HG02973 (cell line): ENCODE measurements around the gene NSMCE1.
A peak's percentile ranks its signal among the peaks of the same experiment; 100 is the strongest.

Experiments used
- ATAC-seq: cut with Tn5 transposase; IDR thresholded peaks from one replicate; pipeline ENCODE4 v1.9.1; 2021; ENCODE audit warnings: moderate library complexity; ENCODE audit not compliant: unreplicated experiment

Gene NSMCE1, protein sequence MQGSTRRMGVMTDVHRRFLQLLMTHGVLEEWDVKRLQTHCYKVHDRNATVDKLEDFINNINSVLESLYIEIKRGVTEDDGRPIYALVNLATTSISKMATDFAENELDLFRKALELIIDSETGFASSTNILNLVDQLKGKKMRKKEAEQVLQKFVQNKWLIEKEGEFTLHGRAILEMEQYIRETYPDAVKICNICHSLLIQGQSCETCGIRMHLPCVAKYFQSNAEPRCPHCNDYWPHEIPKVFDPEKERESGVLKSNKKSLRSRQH

DNA sequence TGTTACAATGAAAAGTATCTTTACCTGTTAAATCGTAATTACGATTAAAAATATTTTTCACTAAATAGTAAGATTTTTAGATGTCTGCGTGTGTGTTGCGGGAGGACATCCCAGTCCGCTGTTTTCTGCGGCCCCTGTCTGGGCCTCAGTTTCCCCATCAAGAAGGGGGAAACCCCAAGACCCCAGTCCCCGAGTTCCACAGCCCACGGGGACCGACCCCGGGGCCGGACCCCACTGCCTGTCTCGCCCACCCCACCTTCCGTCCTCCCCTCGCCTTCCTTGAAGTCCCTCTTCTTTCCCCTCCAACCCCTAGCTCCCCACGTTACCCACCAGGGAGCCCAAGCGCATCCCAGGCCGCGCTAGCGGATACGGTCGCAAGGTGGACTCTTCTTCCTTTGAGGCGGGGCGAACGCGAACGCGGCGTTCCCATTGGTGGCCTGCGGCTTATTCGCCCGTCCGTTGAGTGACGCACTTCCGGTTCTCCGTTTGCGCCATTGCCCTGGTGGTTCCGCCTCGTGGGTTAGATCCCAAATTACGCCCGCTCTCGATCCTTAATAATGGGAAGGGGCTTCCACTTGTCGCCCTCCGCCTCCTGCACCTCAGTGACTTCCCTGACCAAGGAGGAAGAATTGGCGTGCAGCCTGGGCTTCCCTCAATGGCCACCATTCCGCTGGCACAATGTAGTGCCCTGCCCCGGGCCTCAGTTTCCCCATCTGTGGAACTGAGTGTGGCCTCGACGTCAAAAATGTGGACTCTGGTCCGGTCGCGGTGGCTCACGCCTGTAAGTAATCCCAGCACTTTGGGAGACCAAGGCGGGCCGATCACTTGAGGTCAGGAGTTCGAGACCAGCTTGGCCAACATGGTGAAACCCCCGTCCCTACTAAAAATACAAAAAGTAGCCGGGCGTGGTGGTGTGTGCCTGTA is at the start of gene NSMCE1:
TSS of gene NSMCE1 (minus strand) at position 397 of the 924 bp plus-strand sequence. CDS start 11,202 bp downstream, outside the sequence.
- ATAC-seq, result peak; percentile 86

DNA sequence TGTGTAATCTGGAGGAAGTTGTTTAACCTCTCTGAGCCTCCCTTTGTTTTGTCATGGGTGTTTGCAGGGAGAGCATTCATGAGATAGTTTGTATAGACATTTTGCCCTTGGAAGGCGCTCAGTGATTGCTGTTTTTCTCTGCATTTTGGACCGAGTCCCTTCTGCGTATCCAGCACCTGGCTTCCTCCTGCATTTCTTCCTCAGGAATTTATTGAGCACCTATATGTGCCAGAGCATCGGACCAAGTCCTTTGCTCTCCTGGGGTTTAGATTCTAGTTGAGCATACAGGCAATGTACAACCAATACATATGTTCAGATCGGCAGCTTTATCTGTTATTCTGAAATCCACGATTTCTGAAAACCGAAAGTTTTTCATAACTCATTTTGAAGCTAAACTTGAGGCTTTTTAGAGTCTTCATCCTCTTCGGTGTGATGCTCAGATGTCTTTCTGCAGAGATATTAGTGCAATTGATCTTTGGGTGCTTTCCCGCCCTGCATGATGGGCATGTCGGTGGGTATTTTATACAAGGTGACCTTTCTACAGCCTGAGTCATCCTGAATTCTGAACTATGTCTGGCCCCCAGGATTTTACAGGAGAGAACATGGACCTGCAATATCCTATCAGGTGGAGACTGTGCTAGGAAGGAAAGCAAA is 49.3 kb upstream of the NSMCE1 start:
- ATAC-seq, result no peak

DNA sequence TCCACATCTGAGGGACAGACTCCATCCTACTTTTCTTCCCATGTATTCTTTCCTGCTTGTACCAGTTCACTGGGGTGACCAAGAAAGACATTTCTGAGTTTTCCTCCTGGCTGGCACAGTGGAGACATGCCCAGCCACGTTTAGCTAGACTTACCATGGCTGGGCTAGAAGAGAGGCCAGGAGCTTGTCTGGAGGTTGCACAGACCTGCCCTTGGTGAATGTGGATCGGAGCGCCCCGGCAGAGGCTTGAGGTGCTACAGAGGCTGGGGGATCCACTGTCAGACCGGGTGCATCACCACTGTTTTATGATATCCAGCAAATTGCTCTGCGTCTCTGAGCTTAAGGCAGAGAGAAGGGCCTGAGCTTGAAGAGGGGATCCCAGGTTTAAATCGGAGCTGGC is 48.7 kb upstream of the NSMCE1 start:
- ATAC-seq, result no peak

DNA sequence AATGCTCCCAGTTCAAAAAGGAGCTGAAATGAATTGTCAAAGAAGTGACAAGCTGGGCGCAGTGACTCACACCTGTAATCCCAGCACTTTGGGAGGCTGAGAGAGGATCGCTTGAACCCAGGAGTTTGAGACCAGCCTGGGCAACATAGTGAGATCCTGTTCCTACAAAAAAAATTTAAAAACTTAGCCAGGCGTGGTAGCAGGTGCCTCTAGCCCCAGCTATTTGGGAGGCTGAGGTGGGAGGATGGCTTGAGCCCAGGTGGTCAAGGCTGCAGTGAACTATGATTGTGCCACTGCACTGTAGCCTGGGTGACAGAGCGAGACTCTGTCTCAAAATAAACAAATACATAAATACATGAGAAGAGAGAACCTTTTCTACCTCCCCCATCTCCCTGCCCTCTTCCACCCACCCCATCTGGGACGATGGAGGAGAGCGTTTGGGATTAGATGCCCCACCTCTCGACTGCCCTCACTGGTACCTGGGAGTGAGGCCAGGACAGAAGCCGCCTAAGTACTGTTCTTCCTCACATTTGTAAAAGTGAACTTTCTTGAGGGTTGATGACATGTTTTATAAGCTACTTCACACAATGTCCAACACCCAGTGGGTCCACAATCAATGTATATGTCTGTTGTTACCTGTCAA is 47.6 kb upstream of the NSMCE1 start:
- no peak for ATAC-seq

DNA sequence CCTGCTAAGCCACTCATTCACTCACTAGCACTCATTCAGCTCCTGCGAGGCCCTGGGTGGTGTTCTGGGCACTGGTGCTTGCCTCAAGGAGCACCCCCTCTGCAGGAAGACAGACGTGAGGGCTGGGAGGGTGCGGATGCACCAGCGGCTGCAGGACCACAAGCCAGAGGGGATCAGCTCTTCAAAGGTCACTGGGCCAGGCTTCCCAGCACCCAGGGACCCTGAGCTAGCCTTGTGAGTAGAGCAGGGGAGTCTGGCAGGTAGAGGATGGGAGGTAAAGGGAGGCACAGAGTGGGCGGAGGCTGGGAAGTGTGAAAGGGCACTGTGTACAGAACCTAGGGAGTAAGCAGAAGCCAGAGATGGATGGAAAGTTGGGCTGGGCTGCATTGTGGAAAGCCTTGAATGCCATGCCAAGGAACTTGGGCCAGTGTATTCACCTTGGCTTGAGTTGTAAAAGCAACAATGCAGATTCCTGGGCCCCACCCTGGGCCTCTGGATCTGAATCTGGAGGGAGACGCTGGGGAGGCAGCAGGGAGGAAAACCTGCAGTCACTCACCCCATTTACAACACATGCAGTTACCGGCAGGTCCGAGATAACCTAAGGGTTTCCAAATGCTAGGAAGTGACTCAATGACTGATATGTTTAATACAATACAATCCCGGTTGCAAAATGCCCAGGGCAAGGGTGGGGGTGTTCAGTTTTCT is 46.9 kb upstream of the NSMCE1 start:
- no peak for ATAC-seq

DNA sequence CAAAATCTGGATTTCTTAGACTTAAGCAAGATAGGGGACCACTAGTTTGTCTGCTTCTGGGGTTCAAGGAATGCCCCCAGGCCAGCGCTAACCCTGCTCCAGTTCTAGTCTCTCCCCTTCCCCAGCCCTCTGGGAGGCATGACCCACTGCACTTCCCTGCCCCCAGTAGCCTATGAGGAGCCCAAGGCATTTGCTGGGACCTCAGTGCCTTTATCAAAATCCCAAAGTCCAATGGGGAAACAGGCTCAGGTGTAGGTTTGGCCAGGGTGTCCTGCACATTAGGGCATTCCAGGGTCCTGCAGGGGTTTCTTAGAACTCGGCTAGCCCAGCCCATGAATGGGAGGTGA is 46.4 kb upstream of the NSMCE1 start:
- no peak for ATAC-seq

DNA sequence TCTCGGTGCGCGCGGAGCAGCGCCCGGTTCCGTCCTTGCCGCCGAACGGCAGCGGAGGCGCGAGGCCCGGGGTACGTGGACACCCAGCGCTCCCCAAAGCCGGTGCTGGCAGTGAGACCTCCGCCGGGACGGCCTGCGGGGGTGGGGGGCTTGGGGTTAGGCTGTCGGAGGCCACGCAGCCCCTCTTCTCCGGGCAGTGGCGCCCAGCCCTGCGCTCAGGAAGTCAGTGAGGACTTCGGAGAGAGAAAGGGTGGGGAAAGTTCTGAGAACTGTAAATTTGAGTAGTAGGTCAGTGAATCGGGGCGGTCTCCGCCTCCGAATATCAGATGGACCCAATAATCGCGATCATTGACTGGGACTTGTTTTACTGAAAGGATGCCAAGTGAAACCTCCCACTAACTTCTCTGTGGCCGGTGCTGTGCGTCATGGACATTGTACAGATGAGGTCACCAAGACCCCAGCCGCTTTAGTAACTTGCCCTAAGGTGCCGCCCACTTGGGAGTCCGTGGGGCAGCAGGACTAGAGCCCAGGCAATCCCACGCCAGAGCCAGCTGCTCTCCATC is 45.7 kb upstream of the NSMCE1 start:
- ATAC-seq, result peak; percentile 33

DNA sequence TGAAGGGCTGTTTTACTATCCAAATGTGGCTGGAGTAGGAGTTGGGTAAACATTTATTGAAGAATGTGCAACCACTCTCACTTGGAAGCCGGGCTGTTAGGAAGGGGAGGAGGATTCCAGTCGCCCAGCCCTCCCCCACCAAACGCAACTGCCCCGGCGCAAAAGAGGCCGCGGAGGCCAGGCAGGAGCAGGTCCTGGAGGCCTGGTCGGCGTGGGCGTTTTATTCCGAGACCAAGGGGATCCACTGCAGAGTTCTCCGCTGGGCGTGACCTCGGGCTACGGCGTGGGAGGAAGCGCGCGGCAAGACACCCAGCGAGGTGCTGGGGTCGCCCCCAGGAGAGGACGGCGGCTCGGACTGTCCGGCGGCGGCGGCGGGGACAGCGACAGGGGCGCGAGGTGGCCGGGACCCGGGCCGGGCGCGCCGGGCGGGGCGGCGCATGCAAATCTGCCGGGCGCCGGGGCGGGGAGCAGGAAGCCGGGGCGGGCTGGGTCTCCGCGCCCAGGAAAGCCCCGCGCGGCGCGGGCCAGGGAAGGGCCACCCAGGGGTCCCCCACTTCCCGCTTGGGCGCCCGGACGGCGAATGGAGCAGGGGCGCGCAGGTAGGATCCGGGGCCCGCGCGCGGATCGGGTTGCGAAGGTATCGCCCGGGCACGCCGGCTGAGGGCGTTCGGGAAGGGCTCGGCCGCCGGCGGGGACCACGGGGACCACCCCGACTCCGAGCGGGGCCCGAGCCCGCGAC is 45.0 kb upstream of the NSMCE1 start, which contains the start of gene IL4R:
TSS of gene IL4R (plus strand) at position 553 of the 739 bp plus-strand sequence. CDS start 26,230 bp downstream, outside the sequence.
- peak; percentile 48 for ATAC-seq

DNA sequence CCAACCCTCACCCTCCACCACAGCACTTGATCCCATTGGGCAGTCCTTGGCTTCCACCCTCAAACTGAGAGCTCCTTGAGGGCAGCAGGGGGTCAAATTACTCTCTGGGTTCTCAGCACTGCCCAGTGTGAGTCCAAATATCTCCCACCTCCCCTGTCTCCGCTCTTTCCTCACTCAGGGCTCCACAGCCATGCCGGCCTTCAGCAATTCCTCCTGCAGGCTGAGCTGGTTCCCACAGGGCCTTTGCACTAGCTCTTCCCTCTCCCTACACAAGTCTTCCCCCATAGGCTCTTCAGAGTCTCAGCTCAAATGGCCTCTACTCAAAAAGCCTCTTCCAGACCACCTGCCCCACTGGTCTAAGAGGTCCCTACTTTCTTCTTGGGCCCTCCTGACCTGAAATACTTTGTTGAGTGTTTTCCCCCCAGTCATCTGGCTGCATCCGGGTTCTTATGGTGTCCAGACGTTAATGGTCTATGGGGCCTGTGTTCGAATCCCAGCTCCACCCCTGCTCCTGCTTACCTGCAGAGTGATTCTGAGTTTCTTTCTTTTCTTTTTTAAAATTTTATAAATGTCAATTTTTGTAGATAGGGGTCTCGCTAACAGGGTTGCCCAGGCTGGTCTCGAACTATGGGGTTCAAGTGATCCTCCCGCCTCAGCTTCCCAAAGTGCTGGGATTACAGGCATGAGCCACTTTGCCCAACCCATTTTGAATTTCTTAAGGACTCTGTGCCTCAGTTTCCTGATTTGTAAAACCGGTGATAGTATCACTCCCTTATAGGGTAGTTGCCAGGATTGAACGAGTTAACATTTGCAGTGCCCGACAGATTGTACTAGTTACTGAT is 44.2 kb upstream of the NSMCE1 start:
- ATAC-seq, result no peak

DNA sequence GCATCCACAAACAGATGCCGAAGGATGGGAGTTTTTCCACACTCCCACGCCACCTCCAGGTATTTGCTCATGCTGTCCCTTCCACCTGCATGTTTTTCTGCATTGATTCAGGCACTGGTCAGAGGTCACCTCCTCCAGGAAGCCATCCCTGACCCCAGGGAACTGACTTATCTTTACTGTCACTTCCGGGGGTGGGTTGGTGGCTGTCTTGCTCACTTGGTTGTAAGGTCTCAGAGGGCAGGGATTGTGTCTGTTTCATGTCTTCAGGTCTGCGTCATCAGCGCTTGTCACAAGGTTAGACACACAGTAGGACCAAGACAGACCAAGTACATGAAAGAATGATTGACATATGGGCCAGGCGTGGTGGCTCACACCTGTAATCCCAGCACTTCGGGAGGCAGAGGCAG is 43.3 kb upstream of the NSMCE1 start:
- no peak for ATAC-seq

DNA sequence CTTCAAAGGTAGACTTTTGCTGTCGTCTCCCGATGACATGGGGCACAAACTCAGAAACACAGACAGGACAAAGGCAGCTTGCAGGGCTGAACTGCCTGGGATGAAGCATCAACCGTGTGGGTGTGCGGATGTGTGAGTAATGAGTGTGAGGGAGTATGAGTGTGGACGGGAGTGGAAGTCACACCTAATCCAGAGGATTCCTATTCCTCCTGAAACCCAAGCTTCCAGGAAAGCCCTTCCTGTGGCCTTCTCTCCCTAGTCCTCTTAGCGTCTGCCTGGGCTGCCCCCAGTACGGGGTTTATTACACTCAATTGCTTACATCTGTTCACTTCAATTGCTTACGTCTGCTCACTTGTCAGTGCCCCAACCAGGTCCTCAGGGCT is 42.9 kb upstream of the NSMCE1 start:
- no peak for ATAC-seq

DNA sequence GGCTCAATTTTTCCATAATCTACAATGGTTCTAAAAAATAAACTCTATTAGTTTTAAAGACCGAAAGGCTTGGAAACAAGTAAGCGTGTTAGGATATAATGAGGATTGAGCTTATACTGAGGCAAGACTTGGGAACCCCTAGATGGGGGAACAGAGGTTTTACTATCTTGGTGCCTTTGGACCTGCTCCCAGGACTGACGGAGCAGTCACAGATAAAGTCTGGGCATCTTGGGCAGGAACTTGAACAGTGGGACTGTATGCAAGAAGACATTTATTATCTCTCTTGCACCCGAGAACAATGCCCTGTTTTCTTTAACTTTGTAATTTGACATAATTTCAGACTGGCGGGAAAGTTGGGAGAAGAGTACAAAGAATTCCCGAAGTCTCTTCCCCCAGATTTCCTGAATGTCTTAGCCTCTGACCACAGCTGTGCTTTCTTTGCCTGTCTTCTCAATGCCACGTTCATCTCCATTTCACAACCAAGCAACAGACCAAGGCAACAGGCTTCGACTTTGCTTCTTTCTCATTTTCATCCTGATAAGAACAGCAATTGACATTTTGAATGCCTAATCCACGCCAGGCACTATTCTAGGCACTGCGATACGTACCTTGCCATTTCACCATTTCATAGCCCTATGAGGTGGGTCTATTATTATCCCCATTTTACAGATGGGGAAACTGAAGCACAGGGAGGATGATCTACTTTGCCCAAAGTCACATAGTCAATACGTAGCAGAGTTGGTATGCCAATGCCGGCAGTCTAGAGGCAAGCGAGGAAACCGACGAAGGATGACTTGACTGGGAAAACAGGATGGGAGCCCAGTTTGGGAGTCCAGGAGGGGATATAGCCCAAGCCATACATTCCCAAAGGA is 42.2 kb upstream of the NSMCE1 start:
- ATAC-seq, result no peak

DNA sequence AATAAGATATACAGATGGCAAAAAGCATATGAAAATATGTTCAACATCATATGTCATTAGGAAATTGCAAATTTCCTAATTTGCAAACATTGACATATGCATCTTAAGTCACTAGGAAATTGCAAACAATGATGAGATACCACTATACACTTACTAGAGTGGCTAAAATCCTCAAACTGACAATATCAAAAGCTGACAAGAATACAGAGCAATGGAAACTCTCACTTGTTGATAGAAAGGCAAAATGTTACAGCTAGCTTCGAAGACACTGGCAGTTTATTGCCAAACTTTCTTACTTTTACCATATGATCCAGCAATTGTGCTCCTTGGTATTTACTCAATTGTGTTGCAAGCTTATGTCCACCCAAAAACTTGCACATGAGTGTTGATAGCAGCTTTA is 40.2 kb upstream of the NSMCE1 start:
- ATAC-seq, result no peak

DNA sequence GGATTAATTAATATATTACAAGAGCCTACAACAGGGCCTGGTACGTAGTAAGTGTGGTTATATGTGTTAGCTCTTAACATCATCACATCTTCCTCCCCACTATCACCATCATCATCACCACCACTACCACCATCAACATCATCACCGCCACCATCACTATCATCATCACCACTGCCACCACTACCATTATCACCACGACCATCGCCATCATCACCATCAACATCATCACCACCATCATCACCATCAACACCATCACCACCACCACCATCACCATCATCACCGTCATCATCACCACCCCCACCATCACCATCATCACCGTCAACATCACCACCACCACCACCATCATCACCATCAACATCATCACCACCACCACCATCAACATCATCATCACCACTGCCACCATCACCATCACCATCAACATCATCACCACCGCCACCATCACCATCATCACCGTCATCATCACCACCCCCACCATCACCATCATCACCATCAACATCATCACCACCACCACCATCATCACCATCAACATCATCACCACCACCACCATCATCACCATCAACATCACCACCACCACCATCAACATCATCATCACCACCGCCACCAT is 37.4 kb upstream of the NSMCE1 start:
- ATAC-seq, result no peak

DNA sequence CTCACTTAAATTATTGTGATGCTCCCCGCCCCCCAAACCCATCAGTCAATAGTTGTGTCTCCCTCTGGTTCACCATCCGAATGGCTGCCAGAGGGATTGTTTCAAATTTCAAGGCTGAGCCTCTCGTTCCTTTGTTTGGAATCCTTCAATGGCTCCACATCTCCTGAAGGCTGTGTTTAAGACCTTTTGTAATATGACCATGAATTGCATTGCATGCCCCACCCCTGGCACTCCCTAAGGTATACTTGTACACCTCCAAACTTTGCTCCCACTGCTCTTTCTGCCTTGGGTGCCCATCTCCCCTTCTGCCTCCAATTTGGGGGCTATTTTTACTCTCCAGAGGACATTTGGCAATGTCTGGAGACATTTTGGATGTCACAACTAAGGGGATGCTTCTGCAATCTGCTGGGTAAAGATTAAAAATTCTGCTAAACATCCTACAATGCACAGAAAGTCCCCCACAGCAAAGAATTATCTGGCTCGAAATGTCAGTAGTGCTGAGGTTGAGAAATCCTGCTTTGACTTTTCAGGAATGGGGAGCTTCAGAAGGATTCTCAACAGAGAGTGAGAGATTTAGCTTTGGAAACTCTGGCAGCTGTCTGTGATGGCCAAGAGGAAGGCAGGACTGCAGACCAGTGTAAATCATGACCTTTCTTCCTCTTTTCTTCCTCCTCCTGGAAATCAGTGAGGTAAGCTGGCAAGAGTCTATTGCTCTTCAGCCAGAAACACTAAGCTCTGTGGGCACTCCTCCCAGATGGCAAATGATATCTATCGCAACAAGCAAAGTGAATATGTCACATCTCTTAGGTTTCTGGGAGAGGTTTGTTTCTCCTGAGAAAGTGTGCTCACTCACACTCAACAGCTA is 36.5 kb upstream of the NSMCE1 start:
- no peak for ATAC-seq

DNA sequence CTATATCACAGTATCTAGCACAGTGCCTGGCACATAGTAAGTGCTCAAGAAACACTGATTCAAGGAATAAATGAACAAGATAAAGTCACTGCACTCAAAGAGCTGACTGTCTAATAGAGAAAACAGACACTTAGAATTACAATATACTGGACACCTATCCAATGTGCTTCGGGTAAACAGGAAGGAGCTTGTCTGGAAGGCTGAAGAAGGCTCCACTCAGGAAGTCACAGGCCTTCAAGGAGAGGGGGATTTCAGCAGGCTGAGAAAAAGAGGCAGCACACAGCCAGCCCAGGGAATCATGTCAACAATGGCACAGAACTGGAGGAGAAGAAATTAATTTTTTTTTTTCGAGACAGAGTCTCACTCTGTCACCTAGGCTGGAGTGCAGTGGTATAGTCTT is 35.5 kb upstream of the NSMCE1 start:
- ATAC-seq, result no peak
